ENCODE measurements around the gene SUPT4H1. TPM values are rescaled to one million over a fixed set of nuclear protein-coding genes. Genes with fewer than 3 reads are reported as not detected.

The SUPT4H1 gene
- total RNA-seq, 1 experiment from 2014 or later: 109 TPM

GRCh38 chr17:58391302-58391984, 39.4 kb upstream of the SUPT4H1 start:
- H3K23me2 ChIP-seq (ENCODE audit: insufficient read length, low read depth, low read length, poor library complexity, severe bottlenecking): no peaks in the 10 kb centered on the region
- no peak overlapping the region for H2BK12ac ChIP-seq (ENCODE audit: insufficient read length, low read depth, low read length)
- H2AK5ac ChIP-seq (ENCODE audit: insufficient read length, low read length): no peak overlapping the region
- H3K27ac ChIP-seq (ENCODE audit: insufficient read length, low read depth, low read length): no peak overlapping the region
- H2AFZ ChIP-seq (ENCODE audit: low read length): no peak overlapping the region
- no peak overlapping the region for H3K18ac ChIP-seq (ENCODE audit: insufficient read length, low read depth, low read length)
- no peak overlapping the region for H2BK120ac ChIP-seq (ENCODE audit: low read depth, low read length, poor library complexity, severe bottlenecking)
- Mint-ChIP-seq H3K36me3 (ENCODE audit: insufficient read depth in 1 of 3, low read depth in 3 of 3) (no peaks in the 10 kb centered on the region), H3K4me3 (no peak overlapping the region), H3K9me3 (no peaks in the 10 kb centered on the region), H3K27me3 (ENCODE audit: low read depth) (peaks cover 35% of the 10 kb centered on the region), H3K27ac (peak overlapping the region in 1 of 3 experiments; percentile 29; a peak in 1 of 7 replicates), H3K4me1 (peaks cover 26 to 29% of the 10 kb centered on the region in 2 experiments)
- no peak overlapping the region for H4K5ac ChIP-seq (ENCODE audit: insufficient read length, low read depth, low read length)
- H3K9me3 ChIP-seq (ENCODE audit: control insufficient read depth, low read depth, low read length): no peaks in the 10 kb centered on the region
- no peak overlapping the region for H3K56ac ChIP-seq (ENCODE audit: insufficient read length, low read depth, low read length)
- DNase-seq: no peak
- H2BK20ac ChIP-seq (ENCODE audit: low read depth, low read length, poor library complexity, severe bottlenecking): no peak overlapping the region
- no peaks in the 10 kb centered on the region for H3K79me2 ChIP-seq (ENCODE audit: insufficient read depth, low read length)
- no peaks in the 10 kb centered on the region; the same call in 1 of the 2 replicates for H3K27me3 ChIP-seq (ENCODE audit: insufficient read depth, low read length)
- no CpG with 5 or more reads among the region's 10 CpGs for WGBS (ENCODE audit: extremely low coverage, insufficient read length, low lambda C conversion rate)
- no peaks in the 10 kb centered on the region for H3K79me1 ChIP-seq (ENCODE audit: insufficient read depth, low read depth, low read length, poor library complexity, severe bottlenecking)
- no peak overlapping the region for H3K4me2 ChIP-seq (ENCODE audit: insufficient read depth, insufficient read length, low read length)
- no peak overlapping the region for H4K8ac ChIP-seq (replicated peaks; ENCODE audit: insufficient read length, low read depth, low read length)
- H3T11ph ChIP-seq (ENCODE audit: low read length): no peak overlapping the region
- H2BK5ac ChIP-seq (ENCODE audit: insufficient read length, low read length): no peak overlapping the region
- H3K4ac ChIP-seq (ENCODE audit: low read depth, low read length): no peak overlapping the region
- H4K20me1 ChIP-seq (ENCODE audit: control insufficient read depth, insufficient read depth, insufficient read length): no peaks in the 10 kb centered on the region
- H3K9ac ChIP-seq (ENCODE audit: extremely low read depth, insufficient read length, low read length): no peak overlapping the region
- H3K4me1 ChIP-seq (ENCODE audit: insufficient read depth, low read length): peaks cover 9% of the 10 kb centered on the region
- H2BK15ac ChIP-seq (ENCODE audit: low read depth, low read length): no peak overlapping the region
- no peak overlapping the region for H3K14ac ChIP-seq (ENCODE audit: insufficient read depth, low read length)
- H4K91ac ChIP-seq (ENCODE audit: insufficient read length, low read depth, low read length): no peak overlapping the region
- TF ChIP-seq, protein P1, sequence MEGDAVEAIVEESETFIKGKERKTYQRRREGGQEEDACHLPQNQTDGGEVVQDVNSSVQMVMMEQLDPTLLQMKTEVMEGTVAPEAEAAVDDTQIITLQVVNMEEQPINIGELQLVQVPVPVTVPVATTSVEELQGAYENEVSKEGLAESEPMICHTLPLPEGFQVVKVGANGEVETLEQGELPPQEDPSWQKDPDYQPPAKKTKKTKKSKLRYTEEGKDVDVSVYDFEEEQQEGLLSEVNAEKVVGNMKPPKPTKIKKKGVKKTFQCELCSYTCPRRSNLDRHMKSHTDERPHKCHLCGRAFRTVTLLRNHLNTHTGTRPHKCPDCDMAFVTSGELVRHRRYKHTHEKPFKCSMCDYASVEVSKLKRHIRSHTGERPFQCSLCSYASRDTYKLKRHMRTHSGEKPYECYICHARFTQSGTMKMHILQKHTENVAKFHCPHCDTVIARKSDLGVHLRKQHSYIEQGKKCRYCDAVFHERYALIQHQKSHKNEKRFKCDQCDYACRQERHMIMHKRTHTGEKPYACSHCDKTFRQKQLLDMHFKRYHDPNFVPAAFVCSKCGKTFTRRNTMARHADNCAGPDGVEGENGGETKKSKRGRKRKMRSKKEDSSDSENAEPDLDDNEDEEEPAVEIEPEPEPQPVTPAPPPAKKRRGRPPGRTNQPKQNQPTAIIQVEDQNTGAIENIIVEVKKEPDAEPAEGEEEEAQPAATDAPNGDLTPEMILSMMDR (conservative IDR thresholded peaks at IDR 0.05): no peak
- H3K23ac ChIP-seq (ENCODE audit: insufficient read length, low read depth, low read length): no peak overlapping the region

All from H9 (cell line).